ENCODE results near the gene DNAJB4. TPM values are rescaled to one million over a fixed set of nuclear protein-coding genes. Genes with fewer than 3 reads are reported as not detected.
"Not testable (repeated sequence)": the region's sequence is repeated elsewhere in the genome, so short reads cannot be mapped to it uniquely, and the experiment has no call there.

The DNAJB4 gene
- 330 and 360 TPM in 2 replicates for total RNA-seq

GRCh38 chr1:78004719-78005447 lies at the start of gene DNAJB4:
TSS of gene DNAJB4 (plus strand) at chr1:78004939. CDS start at chr1:78005111, 172 bp downstream.
- DNase-seq = peak; percentile 98

- DNase-seq = no peak
Observed at GRCh38 chr1:77955709-77956108, 49.0 kb upstream of the DNAJB4 start.

- no peak for DNase-seq
Observed at GRCh38 chr1:77956464-77956863, 48.3 kb upstream of the DNAJB4 start.

GRCh38 chr1:77958391-77958790 lies 46.3 kb upstream of the DNAJB4 start:
- no peak for DNase-seq

- no peak for DNase-seq
Observed at GRCh38 chr1:77958850-77959249, 45.9 kb upstream of the DNAJB4 start.

DNA sequence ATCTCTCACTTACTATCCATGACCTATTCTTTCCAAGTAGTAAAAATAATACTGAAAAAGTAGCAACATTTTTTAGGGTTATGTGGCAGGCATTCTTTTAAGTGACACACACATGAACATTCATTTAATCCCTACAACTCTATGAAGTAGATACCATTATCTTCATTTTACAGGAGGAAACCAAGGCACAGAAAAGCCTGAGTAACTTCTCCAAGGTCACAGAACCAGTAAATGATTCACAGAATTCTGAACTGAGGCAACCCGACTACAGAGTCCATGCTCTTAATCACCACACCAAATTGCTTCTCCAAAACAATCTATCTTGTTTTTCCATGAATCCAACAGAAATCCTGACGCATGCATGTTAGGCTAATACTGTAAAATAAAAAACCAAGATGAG lies 43.3 kb upstream of the DNAJB4 start:
- DNase-seq = no peak

- DNase-seq = no peak
Observed at GRCh38 chr1:77966291-77966690, 38.4 kb upstream of the DNAJB4 start.

DNA sequence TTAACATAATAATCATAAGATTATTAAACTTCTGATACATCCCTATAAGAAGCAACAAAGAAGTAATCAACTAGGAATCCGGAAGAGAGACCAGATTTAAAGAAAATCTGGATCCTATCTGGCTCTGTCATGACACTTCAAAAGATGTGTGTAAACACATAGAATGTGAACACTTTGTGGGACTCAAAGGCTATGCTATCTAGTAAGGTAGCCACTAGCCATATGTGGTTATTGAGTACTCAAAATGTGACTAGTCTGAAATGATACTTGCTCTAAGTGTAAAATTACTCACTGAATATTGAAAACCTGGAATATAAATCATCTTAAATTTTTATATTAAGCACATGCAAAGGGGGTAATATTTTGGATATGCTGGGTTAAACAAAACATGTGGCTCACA lies 34.5 kb upstream of the DNAJB4 start:
- no peak for DNase-seq

GRCh38 chr1:77972080-77972479 lies 32.7 kb upstream of the DNAJB4 start:
- no peak for DNase-seq

DNA sequence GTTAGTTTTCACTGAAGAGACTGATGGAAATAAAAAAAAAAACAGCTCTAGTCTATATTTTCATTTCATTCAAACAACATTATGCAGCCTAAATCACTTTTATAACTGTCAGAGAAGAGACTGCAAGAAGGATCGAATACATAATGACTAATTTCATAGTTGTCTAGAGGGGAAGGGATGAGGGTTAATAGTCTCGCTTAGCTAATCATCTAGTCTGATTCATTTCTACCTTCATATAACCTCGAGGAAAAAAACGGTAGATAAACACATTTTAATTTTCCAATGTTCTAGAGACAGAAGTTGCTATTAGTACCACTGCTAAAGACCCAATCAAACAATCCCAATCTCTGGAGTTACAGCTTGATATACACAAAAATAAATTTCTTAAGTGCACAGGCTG lies 29.4 kb upstream of the DNAJB4 start:
- peak; percentile 39 for DNase-seq

- DNase-seq = peak; percentile 35
Observed at GRCh38 chr1:77975907-77976306, 28.8 kb upstream of the DNAJB4 start.

DNA sequence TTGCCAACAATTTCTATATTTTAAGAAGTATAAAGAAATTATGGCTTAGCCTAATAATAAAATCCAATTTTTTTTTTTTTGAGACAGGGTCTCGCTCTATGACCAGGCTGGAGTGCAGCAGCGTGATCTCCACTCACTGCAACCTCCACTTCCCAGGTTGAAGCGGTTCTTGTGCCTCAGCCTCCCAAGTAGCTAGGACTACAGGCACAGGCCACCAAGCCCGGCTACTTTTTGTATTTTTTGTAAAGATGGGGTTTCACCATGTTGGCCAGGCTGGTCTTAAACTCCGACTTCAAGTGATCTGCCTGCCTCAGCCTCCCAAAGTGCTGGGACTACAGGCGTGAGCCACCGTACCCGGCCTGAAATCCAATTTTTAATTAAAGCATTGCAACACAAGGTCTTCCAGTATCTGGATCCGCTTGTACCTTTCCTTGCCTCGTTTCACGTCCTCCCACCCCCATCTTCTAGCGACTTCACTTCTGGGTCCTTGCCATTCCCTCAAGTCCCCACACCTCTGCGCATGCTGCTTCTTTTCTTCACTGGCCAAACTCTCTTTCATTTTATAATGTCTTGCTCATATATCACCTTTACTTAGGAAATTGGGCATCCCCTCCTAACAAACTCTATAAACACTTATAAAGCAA lies 28.2 kb upstream of the DNAJB4 start:
- DNase-seq = peak; percentile 33

- DNase-seq = no peak
Observed at GRCh38 chr1:77977989-77978292, 26.8 kb upstream of the DNAJB4 start.

DNA sequence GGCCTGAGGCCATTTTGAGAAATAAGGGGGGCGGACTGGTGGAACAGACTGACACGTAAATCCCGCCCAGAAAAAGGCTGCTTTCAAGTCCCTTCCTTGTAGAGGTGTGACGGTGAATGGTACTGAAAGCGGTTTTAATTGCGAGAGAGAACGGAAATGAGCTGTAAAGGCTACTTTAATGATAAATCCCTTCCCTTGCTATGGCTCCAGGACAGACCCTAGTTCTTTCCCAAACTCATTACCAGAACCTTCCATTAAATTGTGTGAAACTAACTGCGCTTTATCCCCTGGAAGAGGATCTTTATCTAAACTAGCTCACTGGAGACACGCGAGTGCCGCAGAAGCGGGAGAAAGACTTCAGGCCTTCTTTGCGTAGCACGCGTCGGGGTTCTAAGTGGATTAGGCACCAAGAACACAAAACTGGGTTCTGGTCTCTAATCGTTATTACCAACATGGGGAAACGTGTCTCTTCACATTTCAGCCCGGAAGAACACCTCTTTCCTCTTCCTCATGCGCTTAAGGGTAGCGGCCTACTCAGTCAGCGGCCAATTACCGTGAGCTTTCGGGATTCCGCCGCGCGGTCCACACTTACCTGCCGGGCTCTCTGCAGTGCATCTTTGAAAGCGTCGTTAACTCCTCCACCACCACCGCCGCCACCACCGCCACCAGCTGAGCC lies 26.3 kb upstream of the DNAJB4 start:
- DNase-seq = peak; percentile 96

- peak; percentile 100 for DNase-seq
Observed at GRCh38 chr1:77978969-77979876, 25.5 kb upstream of the DNAJB4 start, which contains the start of gene FUBP1. TSS of gene FUBP1 (minus strand) at chr1:77979072. CDS start at chr1:77979004, 68 bp downstream.

- DNase-seq = not testable (repeated sequence)
Observed at GRCh38 chr1:77983352-77983996, 21.3 kb upstream of the DNAJB4 start.

DNA sequence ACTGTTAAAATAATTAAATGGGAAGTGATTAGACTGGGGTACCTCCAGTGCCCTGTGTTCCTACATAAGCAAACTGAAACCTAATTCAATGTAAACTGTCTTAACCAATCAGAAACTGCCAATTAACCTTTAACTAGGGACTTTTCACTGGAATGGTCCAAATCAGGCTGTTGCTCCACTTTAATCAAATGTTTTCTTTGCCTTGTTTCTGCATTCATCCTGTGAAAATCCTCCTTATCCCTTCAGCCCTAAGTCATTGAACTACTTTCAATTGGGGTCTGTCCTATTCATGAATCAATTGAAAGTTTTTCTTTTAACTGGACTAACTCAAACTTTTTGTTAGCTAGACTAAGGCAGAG lies 20.8 kb upstream of the DNAJB4 start:
- DNase-seq = no peak

GRCh38 chr1:77984629-77985028 lies 20.1 kb upstream of the DNAJB4 start:
- no peak for DNase-seq

- DNase-seq = no peak
Observed at GRCh38 chr1:77986810-77987209, 17.9 kb upstream of the DNAJB4 start.

DNA sequence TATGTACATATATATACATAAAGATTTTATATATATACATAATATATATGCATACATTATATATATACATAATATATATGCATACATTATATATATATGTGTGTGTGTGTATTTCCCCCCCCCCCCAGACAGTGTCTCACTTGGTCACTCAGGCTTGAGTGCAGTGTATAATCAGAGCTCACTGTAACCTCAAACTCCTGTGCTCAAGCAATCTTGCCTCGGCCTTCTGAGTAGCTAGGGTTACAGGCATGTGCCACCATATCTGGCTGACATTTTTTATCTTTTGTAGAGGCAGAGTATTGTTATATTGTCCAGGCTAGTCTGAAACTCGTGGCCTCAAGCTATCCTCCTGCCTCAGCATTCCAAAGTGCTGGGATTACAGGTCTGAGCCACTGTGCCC lies 16.8 kb upstream of the DNAJB4 start:
- DNase-seq = no peak

DNA sequence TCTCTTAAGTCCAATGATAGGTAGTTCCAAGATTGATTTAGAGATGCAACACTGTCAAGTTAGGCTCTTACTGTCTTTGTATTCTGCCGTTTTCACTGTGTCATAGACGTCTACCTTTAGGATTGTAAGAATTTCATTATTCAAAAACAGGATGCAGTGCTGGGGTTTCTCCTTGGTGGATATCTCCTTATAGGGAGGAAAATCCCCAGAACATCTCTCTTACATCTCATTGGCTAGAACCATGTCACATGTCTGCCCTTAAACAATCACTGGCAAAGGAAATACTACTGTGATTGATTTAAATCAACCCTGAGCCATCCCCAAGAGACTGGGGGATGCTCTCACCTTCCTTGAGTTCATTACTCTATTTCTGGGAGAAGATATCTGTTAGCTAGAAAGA lies 15.0 kb upstream of the DNAJB4 start:
- no peak for DNase-seq

GRCh38 chr1:77990629-77991204 lies 14.0 kb upstream of the DNAJB4 start:
- no peak for DNase-seq

Measured in dermis blood vessel endothelial cell (primary cell).